Activated CD4-positive, alpha-beta T cell treated with anti-CD3 and anti-CD28 coated beads, Interleukin-2, amount 10 ng/mL, durations not matched to agents 7 days and 5 days (primary cell): ENCODE measurements around the gene DDX6. TPM values are rescaled to one million over a fixed set of nuclear protein-coding genes. Genes with fewer than 3 reads are reported as not detected.

ENCODE experiments used
- CTCF ChIA-PET: fragments of 350-600 bp; sonication (Branson Sonifier 250); formaldehyde crosslinking; loops from one replicate; lab custom pipeline; 2021; ENCODE audit warnings: antibody characterized with exemption; lab: Charles Lee
- POLR2A ChIA-PET: fragments of 350-600 bp; sonication (Branson Sonifier 250); formaldehyde crosslinking; loops from one replicate; lab custom pipeline; 2021; ENCODE audit warnings: antibody characterized with exemption; lab: Charles Lee
- DNase-seq: peaks from one replicate; pipeline ENCODE4 v3.0.0-alpha.2; 2020
- H3K27ac Mint-ChIP-seq: one replicate; pipeline ENCODE4 v1.8.0; 2021; ENCODE audit warnings: mild to moderate bottlenecking, moderate library complexity, mixed read lengths
- H3K27me3 Mint-ChIP-seq: one replicate; pipeline ENCODE4 v1.8.0; 2021; ENCODE audit warnings: mixed read lengths
- H3K36me3 Mint-ChIP-seq: one replicate; pipeline ENCODE4 v1.8.0; 2021; ENCODE audit warnings: low read depth, mixed read lengths
- H3K4me1 Mint-ChIP-seq: one replicate; pipeline ENCODE4 v1.8.0; 2021; ENCODE audit warnings: mixed read lengths
- H3K4me3 Mint-ChIP-seq: one replicate; pipeline ENCODE4 v1.8.0; 2021; ENCODE audit warnings: mild to moderate bottlenecking, moderate library complexity, mixed read lengths
- H3K9me3 Mint-ChIP-seq: one replicate; pipeline ENCODE4 v1.8.0; 2021; ENCODE audit warnings: mixed read lengths
- total RNA-seq, 2 experiments: library from RNA; stranded (reverse); gene quantifications; one replicate each; pipeline ENCODE4 v1.2.3, GENCODE V29; 2021

DDX6 gene
- total RNA-seq, 2 experiments from 2014 or later = 163 to 180 TPM

DNA sequence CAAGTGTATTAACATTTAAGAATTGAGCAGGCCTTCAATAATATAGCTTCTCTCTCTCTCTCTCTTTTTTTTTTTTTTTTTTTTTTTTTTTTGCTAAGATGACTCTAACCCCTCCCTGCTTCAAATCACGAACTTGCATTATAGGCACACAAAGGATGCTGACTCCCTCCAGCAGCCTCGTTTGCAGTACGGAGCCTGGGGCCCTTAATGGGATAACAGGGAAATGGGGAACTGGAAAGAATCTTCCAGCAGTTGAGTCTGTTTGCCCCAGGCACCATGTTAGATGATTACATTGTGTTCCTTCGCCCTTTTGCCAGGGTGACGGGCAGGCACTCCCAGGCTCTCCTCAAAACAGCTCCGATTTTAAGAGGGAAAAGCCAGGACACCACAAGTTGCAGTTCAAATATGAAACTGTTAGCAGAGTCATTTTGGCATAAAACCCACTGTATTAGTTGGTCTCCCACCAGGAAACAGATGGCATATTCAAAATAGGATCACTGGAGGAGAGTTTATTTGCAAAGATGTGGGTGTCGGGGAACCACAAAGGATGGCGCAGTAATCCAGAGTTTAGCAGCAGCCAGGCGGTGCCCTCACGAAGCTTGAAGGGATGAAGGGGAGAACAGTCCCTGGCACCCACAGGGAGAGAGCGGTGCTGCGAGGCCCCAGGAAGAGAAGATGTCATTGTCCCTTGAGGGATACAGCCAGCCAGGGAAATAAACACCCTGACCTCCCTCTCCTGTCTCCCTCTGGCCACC lies 85.0 kb downstream of the DDX6 start:
- no peak overlapping the region for H3K4me3 Mint-ChIP-seq
- no peak for DNase-seq
- no peaks in the 10 kb centered on the region for H3K9me3 Mint-ChIP-seq
- H3K27ac Mint-ChIP-seq = peak overlapping the region; percentile 79
- CTCF ChIA-PET = interaction anchor here (0.6 to 3.2 kb wide), 4 partner anchors 8 to 38 kb away, joined by 3 to 15 read pairs (median 9); no protein-coding TSS in a partner anchor
- POLR2A ChIA-PET = no interaction called here
- peaks cover 25% of the 10 kb centered on the region for H3K4me1 Mint-ChIP-seq
- peaks cover 2% of the 10 kb centered on the region for H3K36me3 Mint-ChIP-seq
- peaks cover 5% of the 10 kb centered on the region for H3K27me3 Mint-ChIP-seq

- peak; percentile 65 for DNase-seq
- H3K4me3 Mint-ChIP-seq = peak overlapping the region; percentile 8
- peaks cover 5% of the 10 kb centered on the region for H3K36me3 Mint-ChIP-seq
- CTCF ChIA-PET = interaction anchor here (0.6 to 3.2 kb wide), 4 partner anchors 8 to 38 kb away, joined by 3 to 15 read pairs (median 9); no protein-coding TSS in a partner anchor
- peaks cover 5% of the 10 kb centered on the region for H3K27me3 Mint-ChIP-seq
- peaks cover 3% of the 10 kb centered on the region for H3K9me3 Mint-ChIP-seq
- POLR2A ChIA-PET = no interaction called here
- H3K4me1 Mint-ChIP-seq = peaks cover 27% of the 10 kb centered on the region
- H3K27ac Mint-ChIP-seq = peak overlapping the region; percentile 79
These were observed 85.7 kb downstream of the DDX6 start for GRCh38 chr11:118705111-118705741.

- peaks cover 5% of the 10 kb centered on the region for H3K27me3 Mint-ChIP-seq
- H3K36me3 Mint-ChIP-seq = peaks cover 9% of the 10 kb centered on the region
- peaks cover 40% of the 10 kb centered on the region for H3K4me1 Mint-ChIP-seq
- POLR2A ChIA-PET = no interaction called here
- H3K27ac Mint-ChIP-seq = no peak overlapping the region
- H3K9me3 Mint-ChIP-seq = peaks cover 3% of the 10 kb centered on the region
- DNase-seq = no peak
- H3K4me3 Mint-ChIP-seq = no peak overlapping the region
- CTCF ChIA-PET = interaction anchor here (2.5 to 3.2 kb wide), 2 partner anchors 9 to 14 kb away, joined by 14 to 15 read pairs; no protein-coding TSS in a partner anchor
These were observed 87.3 kb downstream of the DDX6 start for GRCh38 chr11:118703563-118704106.

GRCh38 chr11:118699506-118700220 lies 91.3 kb downstream of the DDX6 start:
- peaks cover 3% of the 10 kb centered on the region for H3K9me3 Mint-ChIP-seq
- peak; percentile 80 for DNase-seq
- peak overlapping the region; percentile 88 for H3K27ac Mint-ChIP-seq
- peaks cover 9% of the 10 kb centered on the region for H3K36me3 Mint-ChIP-seq
- H3K4me3 Mint-ChIP-seq = peak overlapping the region; percentile 37
- POLR2A ChIA-PET = interaction anchor here (0.6 kb wide), 1 partner anchor 56 kb away, joined by 3 read pairs; no protein-coding TSS in a partner anchor
- no peaks in the 10 kb centered on the region for H3K27me3 Mint-ChIP-seq
- H3K4me1 Mint-ChIP-seq = peaks cover 35% of the 10 kb centered on the region
- CTCF ChIA-PET = interaction anchor here (2.4 kb wide), 1 partner anchor 10 kb away, joined by 14 read pairs; no protein-coding TSS in a partner anchor

Other genes starting within 250 kb of the DDX6 start
- 10 to 100 TPM; 12.3 to 13.7 TPM for gene IFT46, start 225.2 kb downstream of the DDX6 start, total RNA-seq
- gene ARCN1, start 218.8 kb downstream of the DDX6 start, total RNA-seq = 100 to 1,000 TPM; 113 to 128 TPM
- gene PHLDB1, start 183.5 kb downstream of the DDX6 start, total RNA-seq = under 1 TPM; 0.06 to 0.12 TPM
- not detected for gene TREH, start 111.5 kb downstream of the DDX6 start, total RNA-seq
- under 1 TPM; 0.50 to 0.52 TPM for gene CXCR5, start 92.7 kb upstream of the DDX6 start, total RNA-seq
- 100 to 1,000 TPM; 103 to 109 TPM for gene BCL9L, start 134.8 kb upstream of the DDX6 start, total RNA-seq
- gene UPK2, start 165.1 kb upstream of the DDX6 start, total RNA-seq = under 1 TPM in 1 of 2 experiments, not detected in 1; 0.60 TPM
- gene FOXR1, start 180.6 kb upstream of the DDX6 start, total RNA-seq = not detected
- 10 to 100 TPM; 40.4 to 47.2 TPM for gene CENATAC, start 207.0 kb upstream of the DDX6 start, total RNA-seq
- 1,000 to 10,000 TPM; 1,054 to 1,196 TPM for gene RPS25, start 227.2 kb upstream of the DDX6 start, total RNA-seq
- gene TRAPPC4, start 227.6 kb upstream of the DDX6 start, total RNA-seq = 10 to 100 TPM; 58.5 to 65.4 TPM
- 10 to 100 TPM; 17.9 to 19.4 TPM for gene SLC37A4, start 239.7 kb upstream of the DDX6 start, total RNA-seq